D721Med (cell line): ENCODE data around the gene CNPY4.
A peak's percentile ranks its signal among the peaks of the same experiment; 100 is the strongest.

ENCODE experiments used
- DNase-seq: peaks from one replicate; pipeline ENCODE4 v3.0.0; 2011; ENCODE audit warnings: low spot score; ENCODE audit not compliant: insufficient read length
- FAIRE-seq: peaks from 2 replicates; lab custom pipeline; 2011; peaks lifted over from hg19 to GRCh38; lab: Jason Lieb, UNC
- CTCF ChIP-seq: IDR thresholded peaks from 2 replicates; pipeline ENCODE4 v1.5.1; 2012; ENCODE audit warnings: mild to moderate bottlenecking, control low read depth; ENCODE audit not compliant: insufficient read depth; ENCODE audit errors: missing control alignments

CNPY4 gene

GRCh38 chr7:100077205-100077604 lies 42.2 kb upstream of the CNPY4 start:
- no peak for TF ChIP-seq CTCF

GRCh38 chr7:100079024-100079560 lies 40.3 kb upstream of the CNPY4 start:
- TF ChIP-seq CTCF: no peak
- no peak for FAIRE-seq
- DNase-seq: no peak

More at GRCh38 chr7:100077205-100077604, 42.2 kb upstream of the CNPY4 start:
- FAIRE-seq: no peak
- no peak for DNase-seq

GRCh38 chr7:100080907-100081534 lies 38.4 kb upstream of the CNPY4 start:
- FAIRE-seq (no peak), DNase-seq (no peak)
- TF ChIP-seq CTCF: no peak

GRCh38 chr7:100081535-100082102 lies 37.8 kb upstream of the CNPY4 start, which contains the start of gene ZNF3:
Gene ZNF3 (minus strand): TSS chr7:100081723. CDS start chr7:100077357, 4,366 bp downstream.
- peak; percentile 70 for DNase-seq

GRCh38 chr7:100082978-100083377 lies 36.5 kb upstream of the CNPY4 start:
- no peak for TF ChIP-seq CTCF
- no peak for FAIRE-seq
- DNase-seq: no peak

More at GRCh38 chr7:100081535-100082102, 37.8 kb upstream of the CNPY4 start, which contains the start of gene ZNF3:
- no peak for FAIRE-seq
- peak; percentile 83 for TF ChIP-seq CTCF

- DNase-seq (no peak), FAIRE-seq (no peak)
- TF ChIP-seq CTCF: no peak
These were observed 33.9 kb upstream of the CNPY4 start for GRCh38 chr7:100085515-100085914.
